OCI-LY3 (cell line): ENCODE measurements around the gene DOHH.

Experiments
- H2AFZ ChIP-seq: fragments of 200-600, 300-600 bp; shearing (Covaris generic); 2 replicates; pipeline ENCODE4 v1.6.0; 2014; ENCODE audit warnings: antibody characterized with exemption, low read depth, low read length
- H3K27ac ChIP-seq: fragments of 200-600, 300-600 bp; sonication (generic); 2 replicates; pipeline ENCODE4 v1.5.1; 2014; ENCODE audit warnings: mild to moderate bottlenecking, low read length, moderate library complexity, mixed read lengths
- H3K27me3 ChIP-seq: fragments of 200-600, 300-600 bp; sonication (generic); 2 replicates; pipeline ENCODE4 v1.6.1; 2014; ENCODE audit warnings: low read depth, low read length, mixed read lengths
- H3K36me3 ChIP-seq: fragments of 200-600, 300-600 bp; sonication (generic); replicated peaks from 2 replicates; pipeline ENCODE3; 2014; ENCODE audit warnings: low read depth, low read length, mixed read lengths
- H3K4me1 ChIP-seq: fragments of 300-600, 200-600 bp; sonication (generic); 2 replicates; pipeline ENCODE4 v1.6.1; 2014; ENCODE audit warnings: low read length, mixed read lengths
- H3K4me2 ChIP-seq: fragments of 200-600, 300-600 bp; sonication (generic); 2 replicates; pipeline ENCODE4 v1.6.1; 2014; ENCODE audit warnings: low read length, mixed read lengths
- H3K4me3 ChIP-seq: fragments of 300-600, 200-600 bp; sonication (generic); 2 replicates; pipeline ENCODE4 v1.5.1; 2014; ENCODE audit warnings: antibody characterized with exemption, mild to moderate bottlenecking, low read length, moderate library complexity
- H3K79me2 ChIP-seq: fragments of 300-600, 200-600 bp; shearing (Covaris generic); 2 replicates; pipeline ENCODE4 v1.6.1; 2014; ENCODE audit warnings: mild to moderate bottlenecking, low read length, mixed read lengths
- H3K9ac ChIP-seq: fragments of 300-600, 200-600 bp; shearing (Covaris generic); 2 replicates; pipeline ENCODE4 v1.6.0; 2014; ENCODE audit warnings: mild to moderate bottlenecking, low read length, moderate library complexity
- H3K9me3 ChIP-seq: fragments of 200-600, 300-600 bp; shearing (Covaris generic); 2 replicates; pipeline ENCODE4 v1.6.1; 2014; ENCODE audit warnings: low read length, mixed read lengths; ENCODE audit not compliant: insufficient read depth
- H4K20me1 ChIP-seq: fragments of 200-600, 300-600 bp; sonication (generic); 2 replicates; pipeline ENCODE4 v1.6.1; 2016; ENCODE audit warnings: low read length, mixed read lengths; ENCODE audit not compliant: insufficient read depth
- CTCF ChIP-seq: fragments of 200-600, 300-600 bp; sonication (generic); IDR thresholded peaks from 2 replicates; pipeline ENCODE4 v1.5.1; 2014; ENCODE audit warnings: antibody characterized with exemption, low read length, low read depth
- EZH2phosphoT487 ChIP-seq: fragments of 200-600 bp; shearing (Covaris generic); IDR thresholded peaks from 2 replicates; pipeline ENCODE4 v1.6.1; 2018; ENCODE audit warnings: antibody characterized with exemption, mixed run types, low read depth

The DOHH gene

GRCh38 chr19:3441089-3441985, 59.1 kb downstream of the DOHH start:
- H3K27ac ChIP-seq: no peak overlapping the region
- no peak overlapping the region for H3K9ac ChIP-seq
- no peaks in the 10 kb centered on the region for H3K27me3 ChIP-seq
- peaks cover 18% of the 10 kb centered on the region; the same call in 1 of the 2 replicates for H4K20me1 ChIP-seq
- H3K4me3 ChIP-seq: no peak overlapping the region
- H3K36me3 ChIP-seq: peaks cover 49% of the 10 kb centered on the region
- TF ChIP-seq CTCF (no peak), EZH2phosphoT487 (no peak)
- no peak overlapping the region for H2AFZ ChIP-seq
- H3K9me3 ChIP-seq: no peaks in the 10 kb centered on the region
- H3K4me2 ChIP-seq: no peak overlapping the region
- peaks cover 13% of the 10 kb centered on the region; the same call in 1 of the 2 replicates for H3K79me2 ChIP-seq
- no peaks in the 10 kb centered on the region for H3K4me1 ChIP-seq
